NCI-H345 treated with DMSO at 0.1 percent for 48 hours (cell line): ENCODE measurements around the gene PTPN9.
A peak's percentile ranks its signal among the peaks of the same experiment; 100 is the strongest.
"Not testable (repeated sequence)": the region's sequence is repeated elsewhere in the genome, so short reads cannot be mapped to it uniquely, and the experiment has no call there.

Experiments
- DNase-seq: peaks from one replicate; lab custom pipeline; 2025; ENCODE audit not compliant: unreplicated experiment; lab: John Stamatoyannopoulos, UW

The PTPN9 gene

DNA sequence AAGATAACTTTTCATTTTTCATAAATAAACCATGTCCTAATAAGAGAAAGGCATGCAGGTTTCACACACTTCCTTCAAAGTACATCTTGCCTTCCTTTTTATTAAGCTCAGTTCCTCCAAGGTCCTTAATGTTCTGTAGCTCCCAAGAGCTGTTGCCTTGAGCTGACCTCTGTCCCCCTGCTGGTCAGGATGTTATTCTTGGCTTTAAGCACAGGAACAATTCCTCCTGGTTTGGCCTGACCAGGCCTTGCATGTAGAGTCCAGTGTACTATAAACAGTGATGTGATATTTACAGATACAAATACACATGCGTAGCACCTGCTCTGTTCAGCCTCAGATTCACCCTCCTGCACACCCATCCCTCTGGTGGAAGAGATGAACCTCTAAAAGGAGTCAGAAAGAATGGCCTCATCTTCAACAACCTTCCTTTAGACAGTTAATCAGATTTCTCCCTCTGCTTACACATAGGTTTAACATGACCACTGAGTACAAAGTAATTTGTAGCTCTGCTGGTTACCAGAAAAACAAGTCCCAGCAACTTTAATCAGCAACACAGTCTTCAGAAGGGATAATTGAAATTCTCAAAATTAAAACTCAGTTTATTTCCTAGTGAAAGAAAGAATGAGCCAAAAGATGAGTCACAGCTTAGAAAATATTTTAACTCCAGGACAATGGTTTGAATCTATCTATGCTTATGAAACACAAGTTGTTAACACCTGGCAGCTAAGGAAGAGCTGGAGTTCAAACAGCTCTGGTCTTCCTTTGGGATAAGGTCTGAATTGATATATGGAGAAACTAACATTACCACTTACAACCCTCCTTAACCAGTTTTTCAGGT lies 46.5 kb downstream of the PTPN9 start:
- DNase-seq: no peak

- no peak for DNase-seq
These were observed 48.1 kb downstream of the PTPN9 start for GRCh38 chr15:75531041-75531450.

DNA sequence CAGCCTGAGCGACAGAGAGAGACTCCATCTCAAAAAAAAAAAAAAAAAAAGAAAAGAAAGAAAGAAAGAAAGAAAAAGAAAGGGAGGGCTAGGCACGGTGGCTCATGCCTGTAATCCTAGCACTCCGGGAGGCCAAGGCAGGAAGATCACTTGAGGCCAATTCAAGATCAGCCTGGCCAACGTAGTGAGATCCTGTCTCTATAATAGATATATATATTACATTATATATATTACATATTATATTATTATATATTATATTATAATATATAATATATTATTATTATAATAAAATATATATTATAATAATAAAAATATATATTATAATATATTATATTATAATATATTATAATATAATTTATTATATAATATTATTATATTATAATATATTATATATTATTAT lies 48.9 kb downstream of the PTPN9 start:
- no peak for DNase-seq

DNA sequence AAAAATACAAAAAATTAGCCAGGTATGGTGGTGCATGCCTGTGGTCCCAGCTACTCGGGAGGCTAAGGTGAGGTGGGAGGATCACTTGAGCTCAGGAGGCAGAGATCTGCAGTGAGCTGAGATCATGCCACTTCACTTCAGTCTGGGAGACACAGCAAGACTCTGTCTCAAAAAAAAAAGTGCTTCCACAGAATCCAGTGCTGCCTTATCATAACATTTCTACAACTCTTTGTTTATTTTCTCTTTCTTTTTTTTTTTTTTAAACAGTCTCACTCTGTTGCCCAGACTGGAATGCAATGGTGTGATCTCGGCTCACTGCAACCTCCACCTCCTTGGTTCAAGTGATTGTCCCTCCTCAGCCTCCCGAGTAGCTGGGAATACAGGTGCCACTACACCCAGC lies 53.4 kb downstream of the PTPN9 start:
- not testable (repeated sequence) for DNase-seq

DNA sequence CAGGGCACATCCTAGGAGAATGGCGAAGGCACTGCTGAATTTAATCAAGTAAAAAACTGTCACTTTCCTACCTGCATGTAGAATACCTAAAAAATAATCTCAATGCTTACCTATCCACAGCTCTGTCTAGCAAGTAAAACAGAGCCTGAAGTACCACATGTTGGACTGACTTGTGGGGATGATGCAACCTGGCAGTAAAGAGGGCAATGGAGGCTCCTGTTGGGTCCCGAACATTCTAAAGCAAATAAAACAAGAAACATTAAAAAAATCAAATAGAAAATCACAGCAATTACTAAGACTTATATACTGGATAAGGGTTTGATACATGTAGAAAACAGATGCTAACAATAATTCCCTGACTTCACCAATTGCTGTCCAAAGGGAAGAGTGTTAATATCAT lies 56.1 kb downstream of the PTPN9 start:
- DNase-seq: no peak

- no peak for DNase-seq
These were observed 61.9 kb downstream of the PTPN9 start for GRCh38 chr15:75517233-75517632.

- no peak for DNase-seq
These were observed 70.1 kb downstream of the PTPN9 start for GRCh38 chr15:75508840-75509532.

DNA sequence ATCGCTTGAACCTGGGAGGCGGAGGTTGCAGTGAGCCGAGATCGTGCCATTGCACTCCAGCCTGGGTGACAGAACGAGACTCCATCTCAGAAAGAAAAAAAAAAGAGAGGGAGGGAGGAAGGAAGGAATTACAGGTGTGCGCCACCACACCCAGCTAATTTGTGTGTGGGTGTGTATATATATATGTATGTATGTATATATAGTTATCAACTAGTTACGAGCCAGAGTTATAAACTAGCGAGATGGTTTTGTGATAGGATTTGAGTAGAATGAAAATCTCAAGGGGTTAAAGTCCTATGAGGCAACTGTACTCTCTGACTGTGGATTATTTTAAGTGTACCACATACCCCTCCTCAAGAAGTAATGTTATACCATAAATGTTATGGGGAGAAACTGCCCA lies 76.8 kb downstream of the PTPN9 start:
- DNase-seq: no peak

DNA sequence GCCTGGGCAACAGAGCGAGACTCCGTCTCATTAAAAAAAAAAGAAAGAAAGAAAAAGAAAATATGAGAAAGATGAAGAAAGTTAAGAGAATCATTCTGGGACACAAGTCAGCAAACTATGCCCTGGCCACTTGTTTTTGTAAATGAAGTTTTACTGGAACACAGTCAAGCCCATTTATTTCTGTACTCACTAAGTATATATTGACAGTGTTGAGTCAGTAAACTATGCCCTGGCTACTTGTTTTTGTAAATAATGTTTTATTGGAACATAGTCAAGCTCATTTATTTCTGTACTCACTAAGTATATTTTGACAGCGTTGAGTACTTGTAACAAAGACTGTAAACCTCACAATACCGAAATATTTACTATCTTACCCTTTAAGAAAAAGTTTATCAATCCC lies 85.4 kb downstream of the PTPN9 start:
- DNase-seq: no peak

DNA sequence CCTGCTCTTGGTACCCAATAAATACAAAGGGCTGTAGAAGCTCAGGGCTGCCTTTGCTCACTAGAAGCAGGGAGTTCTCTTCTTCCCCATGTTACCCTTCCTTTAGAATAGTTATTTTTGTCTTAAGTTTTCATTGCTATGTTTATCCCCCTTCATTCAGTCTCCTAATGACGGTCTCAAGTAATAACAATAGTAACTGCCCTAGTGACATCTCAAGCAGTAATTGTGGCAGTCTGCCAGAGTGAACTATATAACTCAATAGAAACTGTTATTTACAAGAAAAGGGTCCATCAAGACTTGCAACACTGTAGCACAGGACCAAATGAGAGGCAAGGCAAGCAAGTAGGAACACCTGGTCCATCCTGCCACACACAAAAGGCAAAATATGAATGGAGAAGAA lies 95.2 kb downstream of the PTPN9 start:
- DNase-seq: no peak

DNA sequence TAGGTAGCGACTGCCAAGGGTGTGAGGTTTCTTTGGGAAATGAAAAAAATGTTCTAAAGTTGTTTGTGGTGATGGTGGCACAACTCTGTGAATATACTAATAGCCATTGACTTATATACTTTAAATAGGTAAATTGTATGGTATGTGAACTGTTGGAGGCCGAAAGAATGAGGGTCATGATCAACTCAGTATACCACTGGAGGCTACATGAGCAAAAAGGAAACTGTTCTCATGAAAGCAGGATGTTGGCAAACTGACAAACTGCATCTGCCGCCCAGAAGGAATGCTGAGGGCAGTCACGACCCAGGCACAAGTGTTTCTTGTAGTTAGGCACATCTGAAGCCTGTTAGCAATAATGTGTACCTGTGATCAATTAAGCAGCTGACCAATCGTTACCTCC lies 95.6 kb downstream of the PTPN9 start:
- DNase-seq: not testable (repeated sequence)

- no peak for DNase-seq
These were observed 96.0 kb downstream of the PTPN9 start for GRCh38 chr15:75483106-75483505.

GRCh38 chr15:75480463-75480862 lies 98.7 kb downstream of the PTPN9 start:
- DNase-seq: not testable (repeated sequence)

DNA sequence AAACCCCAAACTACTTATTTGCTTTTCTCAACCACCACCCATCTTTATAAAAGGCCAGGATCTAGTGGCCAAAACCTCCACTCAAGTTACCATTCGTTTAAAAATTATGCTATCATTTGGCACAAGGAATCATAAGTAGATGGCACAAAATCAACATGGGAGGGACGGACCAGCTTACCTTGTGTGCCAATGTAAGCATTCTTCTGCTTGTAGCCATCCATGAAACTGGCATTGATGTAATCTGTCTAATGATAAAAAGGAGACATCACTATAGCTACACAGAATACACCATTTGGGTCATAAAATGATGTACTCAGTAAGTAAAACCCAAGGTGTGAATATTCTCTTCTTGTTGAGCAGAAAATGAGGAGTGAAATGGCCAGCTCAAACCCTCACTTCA lies 99.4 kb downstream of the PTPN9 start:
- DNase-seq: no peak

GRCh38 chr15:75477094-75477493 lies 102.0 kb downstream of the PTPN9 start:
- DNase-seq: not testable (repeated sequence)

GRCh38 chr15:75468913-75469598 lies 110.1 kb downstream of the PTPN9 start:
- DNase-seq: no peak

DNA sequence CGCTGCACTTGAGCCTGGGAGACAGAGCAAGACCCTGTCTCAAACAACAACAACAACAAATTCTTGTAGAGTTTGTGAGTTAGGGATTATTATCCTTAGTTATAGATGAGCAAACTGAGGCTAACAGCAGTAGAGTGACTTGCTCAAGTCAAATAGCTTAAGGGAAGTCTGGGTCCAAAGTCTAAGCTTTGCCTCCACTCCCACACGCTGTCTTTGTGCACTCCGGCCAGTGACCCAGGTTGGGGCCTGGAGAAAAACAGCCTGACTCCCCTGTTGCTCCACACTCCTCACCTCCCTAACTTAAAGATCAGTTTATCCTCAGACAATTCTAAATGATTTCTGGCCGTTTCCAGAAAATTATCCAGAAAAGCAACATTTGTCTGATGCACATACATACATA lies 118.5 kb downstream of the PTPN9 start:
- DNase-seq: no peak

DNA sequence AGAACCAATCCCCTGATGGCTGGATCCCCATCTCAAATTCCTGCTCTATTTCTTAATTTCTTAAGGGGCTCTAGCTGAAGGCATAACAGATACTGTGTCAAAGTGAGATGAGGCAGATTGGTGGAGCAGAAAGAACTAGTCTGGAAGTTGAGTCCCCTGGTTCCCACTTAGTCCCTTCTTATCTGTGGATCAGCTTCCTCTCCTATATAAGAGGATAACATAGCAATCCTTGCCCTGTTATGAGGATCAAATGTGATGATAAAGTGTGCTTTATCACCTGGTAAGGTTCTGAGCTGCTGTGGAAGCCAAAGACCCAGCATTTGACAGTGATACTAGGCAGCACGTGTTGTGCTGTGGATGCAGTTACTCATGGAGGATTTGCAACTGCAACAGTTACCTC lies 119.5 kb downstream of the PTPN9 start:
- no peak for DNase-seq

GRCh38 chr15:75456710-75457109 lies 122.4 kb downstream of the PTPN9 start:
- DNase-seq: no peak

GRCh38 chr15:75455982-75456531 lies 123.1 kb downstream of the PTPN9 start:
- peak; percentile 40 for DNase-seq

GRCh38 chr15:75455424-75455981 lies 123.6 kb downstream of the PTPN9 start:
- DNase-seq: peak; percentile 62
